ENCODE measurements around the gene OR10H5.
"Not testable (repeated sequence)": the region's sequence is repeated elsewhere in the genome, so short reads cannot be mapped to it uniquely, and the experiment has no call there.

- TF ChIP-seq TAF1 (IDR thresholded peaks at IDR 0.05; ENCODE audit: borderline replicate concordance, low read depth, low read length); POLR2A (IDR thresholded peaks at IDR 0.05; ENCODE audit: low read depth, low read length): not testable (repeated sequence)
Measured at GRCh38 chr19:15834232-15834631, 46.8 kb downstream of the OR10H5 start.
